GM12878 (cell line): Measurements from ENCODE around the gene EFNA3. TPM values are rescaled to one million over a fixed set of nuclear protein-coding genes. Genes with fewer than 3 reads are reported as not detected.

Experiments used
- EGR1 ChIP-seq, 2 experiments: IDR thresholded peaks; 1 replicate in 1 of 2; 2 replicates in 1 of 2; pipeline ENCODE4 v1.6.1; 2011 to 2012; ENCODE audit warnings: low read depth in 2 of 2, low read length in 2 of 2, borderline replicate concordance in 1 of 2, mild to moderate bottlenecking in 1 of 2, moderate library complexity in 1 of 2
- FOS ChIP-seq: IDR thresholded peaks from 3 replicates; pipeline ENCODE4 v1.6.1; 2011; ENCODE audit warnings: borderline replicate concordance; ENCODE audit not compliant: insufficient read length; ENCODE audit errors: extremely low read depth
- HDAC6 ChIP-seq: fragments of 200-600 bp; sonication (generic); IDR thresholded peaks from one replicate; pipeline ENCODE4 v1.8.0; 2017; ENCODE audit warnings: antibody characterized with exemption; ENCODE audit not compliant: unreplicated experiment
- NBN ChIP-seq: fragments of 450-650 bp; IDR thresholded peaks from 2 replicates; pipeline ENCODE4 v1.6.1; 2016
- NFIC ChIP-seq: IDR thresholded peaks from 2 replicates; pipeline ENCODE4 v1.6.1; 2012; ENCODE audit warnings: low read depth, mild to moderate bottlenecking, inconsistent platforms, low read length, moderate library complexity
- PML ChIP-seq: IDR thresholded peaks from 2 replicates; pipeline ENCODE4 v1.6.1; 2012; ENCODE audit warnings: low read length, inconsistent platforms
- POLR2A ChIP-seq: IDR thresholded peaks from 2 replicates; pipeline ENCODE4 v1.6.1; 2011; ENCODE audit warnings: low read depth, mild to moderate bottlenecking, low read length
- RB1 ChIP-seq: fragments of 450-650 bp; formaldehyde crosslinking; IDR thresholded peaks from 2 replicates; pipeline ENCODE4 v1.6.1; 2017; ENCODE audit warnings: mild to moderate bottlenecking, borderline replicate concordance
- SMARCA5 ChIP-seq: fragments of 450-650 bp; IDR thresholded peaks from 2 replicates; pipeline ENCODE4 v1.6.1; 2017; ENCODE audit warnings: mild to moderate bottlenecking
- SMC3 ChIP-seq: IDR thresholded peaks from 2 replicates; pipeline ENCODE4 v1.6.1; 2011; ENCODE audit warnings: low read length, improper control_type of control experiment, borderline replicate concordance
- SP1 ChIP-seq: IDR thresholded peaks from one replicate; pipeline ENCODE4 v1.6.1; 2011; ENCODE audit warnings: low read depth, low read length
- SREBF2 ChIP-seq: IDR thresholded peaks from 2 replicates; pipeline ENCODE4 v1.6.1; 2012; ENCODE audit warnings: mild to moderate bottlenecking, low read length
- ZBTB4 ChIP-seq: fragments of 450-650 bp; formaldehyde crosslinking; IDR thresholded peaks from 2 replicates; pipeline ENCODE4 v1.4.0; 2022; ENCODE audit warnings: mild to moderate bottlenecking, moderate library complexity
- ZNF207 ChIP-seq: fragments of 450-650 bp; IDR thresholded peaks from 2 replicates; pipeline ENCODE4 v1.6.1; 2014; ENCODE audit warnings: antibody characterized with exemption, mild to moderate bottlenecking, borderline replicate concordance
- polyA plus RNA-seq, 11 experiments: library from polyadenylated mRNA; depleted of rRNA in 4 of 11; unstranded in 6 of 11; stranded (reverse) in 5 of 11; fragments of >200 nt; fragmentation: Nextera tagmentation in 4 of 11; fragmentation: Illumina TruSeq in 1 of 11; extraction: Ambion mirVana in 4 of 11; extraction: Trizol in 1 of 11; gene quantifications; 1 replicate in 1 of 11; 2 replicates in 10 of 11; pipeline versions ENCODE4 v1.2.1 to v1.2.3, GENCODE V29; 2011 to 2016; ENCODE audit warnings: inconsistent platforms in 2 of 11, missing spikeins in 2 of 11, low read depth in 1 of 11
- total RNA-seq, 4 experiments: library from RNA; depleted of rRNA in 3 of 4; stranded (reverse); fragments of >200 nt in 3 of 4; fragmentation: Illumina TruSeq in 1 of 4; extraction: Trizol in 1 of 4; gene quantifications; 2 replicates each; pipeline versions ENCODE4 v1.2.1 to v1.2.3, GENCODE V29; 2013 to 2021
- TF ChIP-seq, protein P1 (sequence below): IDR thresholded peaks from 2 replicates; pipeline ENCODE4 v1.6.1; 2012; ENCODE audit warnings: low read length, inconsistent platforms
- TF ChIP-seq, protein P2 (sequence below): IDR thresholded peaks from 2 replicates; pipeline ENCODE4 v1.6.1; 2012; ENCODE audit warnings: low read depth, low read length, improper control_type of control experiment
- TF ChIP-seq, protein P3 (sequence below): IDR thresholded peaks from 2 replicates; pipeline ENCODE4 v1.6.1; 2012; ENCODE audit warnings: low read depth, low read length, improper control_type of control experiment
- TF ChIP-seq, protein P4 (sequence below): IDR thresholded peaks from 2 replicates; pipeline ENCODE4 v1.6.1; 2012; ENCODE audit warnings: improper control_type of control experiment, low read depth, low read length; ENCODE audit not compliant: insufficient replicate concordance

EFNA3 gene
- total and polyA plus RNA-seq, 10 of the 15 experiments (the other 5 are each of a cell fraction or from before 2014, with no cell fraction given) = 0.08 to 5.4 (median 1.1) TPM

DNA sequence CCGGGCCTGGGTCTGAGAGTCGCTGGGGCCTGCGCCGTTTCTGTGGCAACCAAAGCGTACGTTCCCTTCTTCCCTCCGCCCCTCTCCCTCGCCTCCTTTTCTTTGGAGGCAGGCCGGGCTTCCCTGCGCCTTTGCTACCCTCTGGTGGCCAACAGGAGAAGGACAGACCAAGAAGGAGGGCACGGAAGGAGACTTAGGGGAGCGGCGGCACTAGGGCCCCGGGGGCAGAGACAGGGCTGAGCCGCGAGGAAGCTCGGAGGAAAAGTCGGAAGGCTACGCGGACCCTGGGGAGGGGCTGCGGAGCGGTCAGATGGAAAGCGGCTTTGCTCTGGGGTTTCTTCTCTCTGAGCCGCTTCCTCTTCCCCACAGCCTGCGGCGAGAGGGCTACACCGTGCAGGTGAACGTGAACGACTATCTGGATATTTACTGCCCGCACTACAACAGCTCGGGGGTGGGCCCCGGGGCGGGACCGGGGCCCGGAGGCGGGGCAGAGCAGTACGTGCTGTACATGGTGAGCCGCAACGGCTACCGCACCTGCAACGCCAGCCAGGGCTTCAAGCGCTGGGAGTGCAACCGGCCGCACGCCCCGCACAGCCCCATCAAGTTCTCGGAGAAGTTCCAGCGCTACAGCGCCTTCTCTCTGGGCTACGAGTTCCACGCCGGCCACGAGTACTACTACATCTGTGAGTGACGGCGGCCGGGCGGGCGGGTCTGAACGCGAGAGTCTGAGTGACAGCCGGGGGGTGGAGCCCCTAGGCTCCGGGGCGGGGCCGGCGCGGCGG, 6.3 kb downstream of the EFNA3 start (continued):
- TF ChIP-seq, protein P1, sequence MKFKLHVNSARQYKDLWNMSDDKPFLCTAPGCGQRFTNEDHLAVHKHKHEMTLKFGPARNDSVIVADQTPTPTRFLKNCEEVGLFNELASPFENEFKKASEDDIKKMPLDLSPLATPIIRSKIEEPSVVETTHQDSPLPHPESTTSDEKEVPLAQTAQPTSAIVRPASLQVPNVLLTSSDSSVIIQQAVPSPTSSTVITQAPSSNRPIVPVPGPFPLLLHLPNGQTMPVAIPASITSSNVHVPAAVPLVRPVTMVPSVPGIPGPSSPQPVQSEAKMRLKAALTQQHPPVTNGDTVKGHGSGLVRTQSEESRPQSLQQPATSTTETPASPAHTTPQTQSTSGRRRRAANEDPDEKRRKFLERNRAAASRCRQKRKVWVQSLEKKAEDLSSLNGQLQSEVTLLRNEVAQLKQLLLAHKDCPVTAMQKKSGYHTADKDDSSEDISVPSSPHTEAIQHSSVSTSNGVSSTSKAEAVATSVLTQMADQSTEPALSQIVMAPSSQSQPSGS = no peak
- TF ChIP-seq, protein P2, sequence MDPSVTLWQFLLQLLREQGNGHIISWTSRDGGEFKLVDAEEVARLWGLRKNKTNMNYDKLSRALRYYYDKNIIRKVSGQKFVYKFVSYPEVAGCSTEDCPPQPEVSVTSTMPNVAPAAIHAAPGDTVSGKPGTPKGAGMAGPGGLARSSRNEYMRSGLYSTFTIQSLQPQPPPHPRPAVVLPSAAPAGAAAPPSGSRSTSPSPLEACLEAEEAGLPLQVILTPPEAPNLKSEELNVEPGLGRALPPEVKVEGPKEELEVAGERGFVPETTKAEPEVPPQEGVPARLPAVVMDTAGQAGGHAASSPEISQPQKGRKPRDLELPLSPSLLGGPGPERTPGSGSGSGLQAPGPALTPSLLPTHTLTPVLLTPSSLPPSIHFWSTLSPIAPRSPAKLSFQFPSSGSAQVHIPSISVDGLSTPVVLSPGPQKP = no peak
- TF ChIP-seq PML = no peak
- TF ChIP-seq ZNF207 = peak; percentile 75; the same call in 1 of the 2 replicates
- peak; percentile 96 for TF ChIP-seq NBN
- TF ChIP-seq, protein P3, sequence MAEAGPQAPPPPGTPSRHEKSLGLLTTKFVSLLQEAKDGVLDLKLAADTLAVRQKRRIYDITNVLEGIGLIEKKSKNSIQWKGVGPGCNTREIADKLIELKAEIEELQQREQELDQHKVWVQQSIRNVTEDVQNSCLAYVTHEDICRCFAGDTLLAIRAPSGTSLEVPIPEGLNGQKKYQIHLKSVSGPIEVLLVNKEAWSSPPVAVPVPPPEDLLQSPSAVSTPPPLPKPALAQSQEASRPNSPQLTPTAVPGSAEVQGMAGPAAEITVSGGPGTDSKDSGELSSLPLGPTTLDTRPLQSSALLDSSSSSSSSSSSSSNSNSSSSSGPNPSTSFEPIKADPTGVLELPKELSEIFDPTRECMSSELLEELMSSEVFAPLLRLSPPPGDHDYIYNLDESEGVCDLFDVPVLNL = no peak
- peak; percentile 96 for TF ChIP-seq SMC3
- no peak for TF ChIP-seq HDAC6
- peak; percentile 85; the same call in 1 of the 2 replicates for TF ChIP-seq RB1
- peak; percentile 88 for TF ChIP-seq SP1
- TF ChIP-seq EGR1 (IDR thresholded peaks at IDR 0.05; ENCODE audit: borderline replicate concordance in 1 of 2, low read depth in 2 of 2, low read length in 2 of 2) = no peak; a peak in 1 of 3 replicates
- no peak; the same call in 1 of the 2 replicates for TF ChIP-seq POLR2A
- TF ChIP-seq, protein P4, sequence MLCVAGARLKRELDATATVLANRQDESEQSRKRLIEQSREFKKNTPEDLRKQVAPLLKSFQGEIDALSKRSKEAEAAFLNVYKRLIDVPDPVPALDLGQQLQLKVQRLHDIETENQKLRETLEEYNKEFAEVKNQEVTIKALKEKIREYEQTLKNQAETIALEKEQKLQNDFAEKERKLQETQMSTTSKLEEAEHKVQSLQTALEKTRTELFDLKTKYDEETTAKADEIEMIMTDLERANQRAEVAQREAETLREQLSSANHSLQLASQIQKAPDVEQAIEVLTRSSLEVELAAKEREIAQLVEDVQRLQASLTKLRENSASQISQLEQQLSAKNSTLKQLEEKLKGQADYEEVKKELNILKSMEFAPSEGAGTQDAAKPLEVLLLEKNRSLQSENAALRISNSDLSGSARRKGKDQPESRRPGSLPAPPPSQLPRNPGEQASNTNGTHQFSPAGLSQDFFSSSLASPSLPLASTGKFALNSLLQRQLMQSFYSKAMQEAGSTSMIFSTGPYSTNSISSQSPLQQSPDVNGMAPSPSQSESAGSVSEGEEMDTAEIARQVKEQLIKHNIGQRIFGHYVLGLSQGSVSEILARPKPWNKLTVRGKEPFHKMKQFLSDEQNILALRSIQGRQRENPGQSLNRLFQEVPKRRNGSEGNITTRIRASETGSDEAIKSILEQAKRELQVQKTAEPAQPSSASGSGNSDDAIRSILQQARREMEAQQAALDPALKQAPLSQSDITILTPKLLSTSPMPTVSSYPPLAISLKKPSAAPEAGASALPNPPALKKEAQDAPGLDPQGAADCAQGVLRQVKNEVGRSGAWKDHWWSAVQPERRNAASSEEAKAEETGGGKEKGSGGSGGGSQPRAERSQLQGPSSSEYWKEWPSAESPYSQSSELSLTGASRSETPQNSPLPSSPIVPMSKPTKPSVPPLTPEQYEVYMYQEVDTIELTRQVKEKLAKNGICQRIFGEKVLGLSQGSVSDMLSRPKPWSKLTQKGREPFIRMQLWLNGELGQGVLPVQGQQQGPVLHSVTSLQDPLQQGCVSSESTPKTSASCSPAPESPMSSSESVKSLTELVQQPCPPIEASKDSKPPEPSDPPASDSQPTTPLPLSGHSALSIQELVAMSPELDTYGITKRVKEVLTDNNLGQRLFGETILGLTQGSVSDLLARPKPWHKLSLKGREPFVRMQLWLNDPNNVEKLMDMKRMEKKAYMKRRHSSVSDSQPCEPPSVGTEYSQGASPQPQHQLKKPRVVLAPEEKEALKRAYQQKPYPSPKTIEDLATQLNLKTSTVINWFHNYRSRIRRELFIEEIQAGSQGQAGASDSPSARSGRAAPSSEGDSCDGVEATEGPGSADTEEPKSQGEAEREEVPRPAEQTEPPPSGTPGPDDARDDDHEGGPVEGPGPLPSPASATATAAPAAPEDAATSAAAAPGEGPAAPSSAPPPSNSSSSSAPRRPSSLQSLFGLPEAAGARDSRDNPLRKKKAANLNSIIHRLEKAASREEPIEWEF = no peak
- TF ChIP-seq SMARCA5 = peak; percentile 50; the same call in 1 of the 2 replicates
- no peak for TF ChIP-seq SREBF2
- TF ChIP-seq NFIC = no peak
- no peak for TF ChIP-seq FOS
- TF ChIP-seq ZBTB4 (CRISPR knock-in tag) = no peak
